Mammary epithelial cell (primary cell): ENCODE measurements around the gene TCERG1L.

ENCODE experiments used
- EZH2 ChIP-seq: IDR thresholded peaks from 2 replicates; pipeline ENCODE4 v1.6.1; 2012; ENCODE audit warnings: low read length, inconsistent platforms, borderline replicate concordance
- TF ChIP-seq, protein P1 (sequence below), 2 donors: IDR thresholded peaks in 1 of 2; conservative IDR thresholded peaks in 1 of 2; 2 replicates each; pipeline ENCODE4 v1.5.1; 2011 to 2012; ENCODE audit warnings: inconsistent platforms in 2 of 2, low read length in 2 of 2, mild to moderate bottlenecking in 2 of 2, control low read depth in 1 of 2, low read depth in 1 of 2; ENCODE audit not compliant: insufficient read depth in 1 of 2; ENCODE audit errors: extremely low read depth in 1 of 2

DNA sequence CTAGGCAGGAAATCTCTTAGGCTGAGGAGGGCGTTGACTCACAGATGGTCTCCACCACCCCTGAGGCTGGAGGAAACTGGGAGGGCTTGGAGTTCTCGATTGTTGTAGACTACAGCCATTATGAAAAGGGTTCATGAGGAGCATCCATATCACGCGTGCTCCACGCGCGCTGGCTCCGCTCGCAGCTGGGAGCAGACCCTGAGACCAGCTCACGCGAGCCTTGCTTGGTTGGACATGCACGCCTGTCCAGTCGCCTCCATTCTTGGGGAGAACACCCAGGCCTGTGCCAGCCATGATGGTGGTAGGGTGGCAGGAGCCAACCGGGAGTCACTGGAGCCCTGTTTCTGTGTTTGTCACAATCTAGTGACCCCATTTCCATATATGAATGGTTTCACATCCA lies 139.1 kb downstream of the TCERG1L start:
- TF ChIP-seq, protein P1, sequence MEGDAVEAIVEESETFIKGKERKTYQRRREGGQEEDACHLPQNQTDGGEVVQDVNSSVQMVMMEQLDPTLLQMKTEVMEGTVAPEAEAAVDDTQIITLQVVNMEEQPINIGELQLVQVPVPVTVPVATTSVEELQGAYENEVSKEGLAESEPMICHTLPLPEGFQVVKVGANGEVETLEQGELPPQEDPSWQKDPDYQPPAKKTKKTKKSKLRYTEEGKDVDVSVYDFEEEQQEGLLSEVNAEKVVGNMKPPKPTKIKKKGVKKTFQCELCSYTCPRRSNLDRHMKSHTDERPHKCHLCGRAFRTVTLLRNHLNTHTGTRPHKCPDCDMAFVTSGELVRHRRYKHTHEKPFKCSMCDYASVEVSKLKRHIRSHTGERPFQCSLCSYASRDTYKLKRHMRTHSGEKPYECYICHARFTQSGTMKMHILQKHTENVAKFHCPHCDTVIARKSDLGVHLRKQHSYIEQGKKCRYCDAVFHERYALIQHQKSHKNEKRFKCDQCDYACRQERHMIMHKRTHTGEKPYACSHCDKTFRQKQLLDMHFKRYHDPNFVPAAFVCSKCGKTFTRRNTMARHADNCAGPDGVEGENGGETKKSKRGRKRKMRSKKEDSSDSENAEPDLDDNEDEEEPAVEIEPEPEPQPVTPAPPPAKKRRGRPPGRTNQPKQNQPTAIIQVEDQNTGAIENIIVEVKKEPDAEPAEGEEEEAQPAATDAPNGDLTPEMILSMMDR (conservative IDR thresholded peaks at IDR 0.05 in 1 of 2, IDR thresholded peaks at IDR 0.05 in 1 of 2; ENCODE audit: extremely low read depth in 1 of 2, insufficient read depth in 1 of 2, low read depth in 1 of 2, low read length in 2 of 2), result no peak
- no peak for TF ChIP-seq EZH2
